Kidney (tissue), 14 donors: ENCODE data around the gene NTMT1. TPM values are rescaled to one million over a fixed set of nuclear protein-coding genes. Genes with fewer than 3 reads are reported as not detected.
A peak's percentile ranks its signal among the peaks of the same experiment; 100 is the strongest.

Experiments used
- DNase-seq, 5 donors: peaks; one replicate each; pipeline ENCODE4 v3.0.0-alpha.2; 2013 to 2020
- FAIRE-seq: peaks from 2 replicates; lab custom pipeline; 2012; peaks lifted over from hg19 to GRCh38; lab: Jason Lieb, UNC
- H3K27ac ChIP-seq, 2 donors: one replicate each; pipeline ENCODE4 v1.7.0; 2013; ENCODE audit warnings: low read depth in 2 of 2, low read length in 2 of 2, inconsistent platforms in 1 of 2
- H3K27me3 ChIP-seq: one replicate; pipeline ENCODE4 v1.7.1; 2013; ENCODE audit warnings: low read length, inconsistent platforms; ENCODE audit not compliant: control insufficient read depth, insufficient read depth
- H3K36me3 ChIP-seq, 3 donors: one replicate each; pipeline versions ENCODE4 v1.7.0 to v1.7.1; 2013; ENCODE audit warnings: low read length in 3 of 3, control low read depth in 1 of 3, inconsistent platforms in 1 of 3; ENCODE audit not compliant: insufficient read depth in 3 of 3, control insufficient read depth in 2 of 3
- H3K4me1 ChIP-seq, 3 donors: one replicate each; pipeline versions ENCODE4 v1.7.0 to v1.7.1; 2013; ENCODE audit warnings: low read length in 3 of 3, inconsistent platforms in 1 of 3, low read depth in 1 of 3; ENCODE audit not compliant: control insufficient read depth in 2 of 3, insufficient read depth in 2 of 3
- H3K4me3 ChIP-seq, 3 donors: one replicate each; pipeline versions ENCODE4 v1.7.0 to v1.8.1; 2013; ENCODE audit warnings: low read length in 3 of 3, control low read depth in 1 of 3, inconsistent platforms in 1 of 3
- H3K9ac ChIP-seq, 3 donors: one replicate each; pipeline versions ENCODE4 v1.7.0 to v1.7.1; 2013; ENCODE audit warnings: low read length in 3 of 3, control low read depth in 1 of 3, inconsistent platforms in 1 of 3
- H3K9me3 ChIP-seq, 3 donors: one replicate each; pipeline versions ENCODE4 v1.7.0 to v1.7.1; 2013; ENCODE audit warnings: low read length in 3 of 3, control low read depth in 1 of 3, inconsistent platforms in 1 of 3; ENCODE audit not compliant: control insufficient read depth in 2 of 3, insufficient read depth in 1 of 3
- CTCF ChIP-seq: IDR thresholded peaks from 3 replicates; pipeline ENCODE4 v1.5.1; 2012; ENCODE audit warnings: mild to moderate bottlenecking, moderate library complexity, borderline replicate concordance; ENCODE audit not compliant: insufficient read depth; ENCODE audit errors: extremely low read depth
- intact Hi-C: fragments of 100-400 bp; cut with DNase I; formaldehyde crosslinking; loops from one replicate; pipeline ENCODE4 v1.11.1; 2022
- polyA plus RNA-seq: library from polyadenylated mRNA; stranded (reverse); fragments of 350-450 nt; fragmentation: Illumina TruSeq; extraction: RNeasy Lipid Tissue Mini Kit (QIAGEN cat#74804); gene quantifications from one replicate; pipeline ENCODE4 v1.2.3, GENCODE V29; 2014; ENCODE audit warnings: low read depth, low replicate concordance; ENCODE audit not compliant: insufficient read depth
- total RNA-seq: library from RNA; stranded (reverse); fragmentation: NEBNext Ultra II Directional; extraction: Animal tissue kit (Norgen Biotek cat#: 25700); gene quantifications from one replicate; pipeline ENCODE4 v1.2.1, GENCODE V29; 2021
- donor health status: control.
- donor health status: control.
- donor health status: control.
- donor health status: control.
- donor health status: control.
- donor health status: DM: yes; HTN: yes; CAD: no.
- donor health status: Normal renal cell carcinoma (clear cell type).

Gene NTMT1
- total and polyA plus RNA-seq, 2 donors from 2014 or later, result 32.6 to 61.2 TPM

GRCh38 chr9:129601082-129601674 is 24.8 kb upstream of the NTMT1 start:
- H3K9ac ChIP-seq, result no peak overlapping the region
- DNase-seq, result peak in 1 of 5 donors; percentile 61
- no peaks in the 10 kb centered on the region for H3K27me3 ChIP-seq
- no peaks in the 10 kb centered on the region for H3K9me3 ChIP-seq
- H3K4me1 ChIP-seq, result peaks cover 3 to 14% (median 6%) of the 10 kb centered on the region in 3 donors
- no peak overlapping the region for H3K4me3 ChIP-seq
- FAIRE-seq, result no peak
- no peak overlapping the region for H3K27ac ChIP-seq
- no peak for TF ChIP-seq CTCF
- no peaks in the 10 kb centered on the region for H3K36me3 ChIP-seq
- intact Hi-C loops, result loop anchor here (10.0 kb wide), 1 partner anchor 106 kb away; no protein-coding TSS in a partner anchor

- peak in 3 of 5 donors; percentile 77 to 80 (median 79) for DNase-seq
- H3K36me3 ChIP-seq, result no peaks in the 10 kb centered on the region
- intact Hi-C loops, result loop anchor here (10.0 kb wide), 1 partner anchor 108 kb away; no protein-coding TSS in a partner anchor
- no peak for TF ChIP-seq CTCF
- no peaks in the 10 kb centered on the region for H3K27me3 ChIP-seq
- no peak overlapping the region for H3K27ac ChIP-seq
- no peak for FAIRE-seq
- H3K4me3 ChIP-seq, result no peak overlapping the region
- H3K4me1 ChIP-seq, result peaks cover 6 to 21% (median 12%) of the 10 kb centered on the region in 3 donors
- no peak overlapping the region for H3K9ac ChIP-seq
- no peaks in the 10 kb centered on the region for H3K9me3 ChIP-seq
Measured at GRCh38 chr9:129602598-129603415, 23.2 kb upstream of the NTMT1 start.

- DNase-seq, result peak in 1 of 5 donors; percentile 64
- FAIRE-seq, result no peak
- H3K9me3 ChIP-seq, result no peaks in the 10 kb centered on the region
- H3K27ac ChIP-seq, result no peak overlapping the region
- intact Hi-C loops, result loop anchor here (10.0 kb wide), 1 partner anchor 109 kb away; no protein-coding TSS in a partner anchor
- H3K4me1 ChIP-seq, result peaks cover 6 to 16% (median 12%) of the 10 kb centered on the region in 3 donors
- H3K36me3 ChIP-seq, result no peaks in the 10 kb centered on the region
- H3K4me3 ChIP-seq, result no peak overlapping the region
- H3K27me3 ChIP-seq, result no peaks in the 10 kb centered on the region
- H3K9ac ChIP-seq, result no peak overlapping the region
- TF ChIP-seq CTCF, result no peak
Measured at GRCh38 chr9:129604056-129604765, 21.8 kb upstream of the NTMT1 start.
